WERI-Rb-1 (cell line): ENCODE measurements around the gene RTL10.
"Not testable (repeated sequence)": the region's sequence is repeated elsewhere in the genome, so short reads cannot be mapped to it uniquely, and the experiment has no call there.

ENCODE experiments used
- DNase-seq: peaks from one replicate; pipeline ENCODE4 v3.0.0-alpha.2; 2020
- H3K27ac ChIP-seq: fragments of 250-450 bp; sonication (Bioruptor Pico); 2 replicates; pipeline ENCODE4 v1.5.1; 2020; ENCODE audit warnings: mild to moderate bottlenecking, moderate library complexity
- H3K27me3 ChIP-seq: fragments of 250-450 bp; sonication (Bioruptor Pico); 2 replicates; pipeline ENCODE4 v1.5.1; 2021; ENCODE audit warnings: mild to moderate bottlenecking, low read depth, moderate library complexity; ENCODE audit not compliant: insufficient read depth, severe bottlenecking
- H3K36me3 ChIP-seq: fragments of 250-450 bp; sonication (Bioruptor Pico); 2 replicates; pipeline ENCODE4 v1.5.1; 2020; ENCODE audit warnings: mild to moderate bottlenecking, moderate library complexity
- H3K4me3 ChIP-seq: 2 replicates; pipeline ENCODE4 v1.5.1; 2011; ENCODE audit warnings: low read depth, mild to moderate bottlenecking, control low read depth, low read length
- H3K9me3 ChIP-seq: fragments of 250-450 bp; sonication (Bioruptor Pico); 2 replicates; pipeline ENCODE4 v1.5.1; 2021; ENCODE audit warnings: mild to moderate bottlenecking, moderate library complexity; ENCODE audit not compliant: severe bottlenecking
- TF ChIP-seq, protein P1 (sequence below): IDR thresholded peaks from 2 replicates; pipeline ENCODE4 v1.5.1; 2011; ENCODE audit warnings: low read depth, mild to moderate bottlenecking, control low read depth, inconsistent platforms, low read length

Gene RTL10

DNA sequence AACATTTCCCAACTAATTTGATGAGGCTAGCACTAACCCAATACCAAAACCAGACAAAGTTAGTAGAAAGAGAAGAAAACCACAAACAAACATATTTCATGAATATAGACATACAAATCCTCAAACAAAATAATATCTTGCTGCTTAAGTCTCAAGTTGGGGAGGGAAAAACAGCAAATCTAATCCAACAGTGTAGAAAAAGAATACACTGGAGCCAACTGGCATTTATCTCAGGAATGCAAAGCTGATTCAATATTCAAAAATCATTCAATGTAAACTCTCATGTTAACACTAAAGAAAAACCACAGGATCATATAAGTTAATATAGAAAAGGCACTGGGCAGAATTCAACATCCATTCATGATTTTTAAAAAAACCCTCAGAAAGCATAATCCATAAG lies 18.2 kb downstream of the RTL10 start:
- no peak overlapping the region for H3K27ac ChIP-seq
- H3K4me3 ChIP-seq, result no peak overlapping the region
- no peaks in the 10 kb centered on the region for H3K27me3 ChIP-seq
- no peak for DNase-seq
- no peaks in the 10 kb centered on the region for H3K9me3 ChIP-seq
- 0 out of 2 replicates have a peak, but pooled peaks cover 3% of the 10 kb centered on the region for H3K36me3 ChIP-seq
- TF ChIP-seq, protein P1, sequence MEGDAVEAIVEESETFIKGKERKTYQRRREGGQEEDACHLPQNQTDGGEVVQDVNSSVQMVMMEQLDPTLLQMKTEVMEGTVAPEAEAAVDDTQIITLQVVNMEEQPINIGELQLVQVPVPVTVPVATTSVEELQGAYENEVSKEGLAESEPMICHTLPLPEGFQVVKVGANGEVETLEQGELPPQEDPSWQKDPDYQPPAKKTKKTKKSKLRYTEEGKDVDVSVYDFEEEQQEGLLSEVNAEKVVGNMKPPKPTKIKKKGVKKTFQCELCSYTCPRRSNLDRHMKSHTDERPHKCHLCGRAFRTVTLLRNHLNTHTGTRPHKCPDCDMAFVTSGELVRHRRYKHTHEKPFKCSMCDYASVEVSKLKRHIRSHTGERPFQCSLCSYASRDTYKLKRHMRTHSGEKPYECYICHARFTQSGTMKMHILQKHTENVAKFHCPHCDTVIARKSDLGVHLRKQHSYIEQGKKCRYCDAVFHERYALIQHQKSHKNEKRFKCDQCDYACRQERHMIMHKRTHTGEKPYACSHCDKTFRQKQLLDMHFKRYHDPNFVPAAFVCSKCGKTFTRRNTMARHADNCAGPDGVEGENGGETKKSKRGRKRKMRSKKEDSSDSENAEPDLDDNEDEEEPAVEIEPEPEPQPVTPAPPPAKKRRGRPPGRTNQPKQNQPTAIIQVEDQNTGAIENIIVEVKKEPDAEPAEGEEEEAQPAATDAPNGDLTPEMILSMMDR, result no peak

- TF ChIP-seq, protein P1, result no peak
- Histone ChIP-seq H3K4me3 (no peak overlapping the region), H3K36me3 (0 out of 2 replicates have a peak, but pooled peaks cover 3% of the 10 kb centered on the region), H3K9me3 (no peaks in the 10 kb centered on the region), H3K27ac (no peak overlapping the region), H3K27me3 (no peaks in the 10 kb centered on the region)
- DNase-seq, result no peak
Observed at GRCh38 chr22:19834599-19834998, 20.1 kb downstream of the RTL10 start.

DNA sequence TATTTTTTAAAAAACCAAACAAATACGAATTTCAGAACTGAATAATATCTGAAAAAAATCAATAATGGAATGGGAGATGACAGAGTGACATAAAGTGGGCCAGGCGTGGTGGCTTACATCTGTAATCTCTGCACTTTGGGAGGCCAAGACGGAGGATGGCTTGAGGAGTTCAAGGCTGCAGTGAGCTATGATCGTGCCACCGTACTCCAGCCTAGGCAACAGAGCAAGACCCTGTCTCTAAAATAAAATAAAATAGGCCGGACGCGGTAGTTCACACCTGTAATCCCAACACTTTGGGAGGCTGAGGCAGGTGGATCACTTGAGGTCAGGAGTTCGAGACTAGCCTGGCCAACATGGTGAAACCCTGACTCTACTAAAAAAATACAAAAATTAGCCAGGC lies 21.3 kb downstream of the RTL10 start:
- H3K9me3 ChIP-seq, H3K36me3 ChIP-seq, H3K27ac ChIP-seq, DNase-seq, H3K4me3 ChIP-seq, H3K27me3 ChIP-seq: not testable (repeated sequence)

GRCh38 chr22:19832476-19833108 lies 22.1 kb downstream of the RTL10 start:
- Histone ChIP-seq H3K27me3 (no peaks in the 10 kb centered on the region), H3K9me3 (no peaks in the 10 kb centered on the region), H3K4me3 (no peak overlapping the region), H3K27ac (no peak overlapping the region), H3K36me3 (no peaks in the 10 kb centered on the region)
- TF ChIP-seq, protein P1, result no peak
- DNase-seq, result no peak

- not testable (repeated sequence) for H3K9me3 ChIP-seq, H3K27ac ChIP-seq, DNase-seq, H3K27me3 ChIP-seq, H3K4me3 ChIP-seq, H3K36me3 ChIP-seq
Observed at GRCh38 chr22:19831979-19832378, 22.7 kb downstream of the RTL10 start.

DNA sequence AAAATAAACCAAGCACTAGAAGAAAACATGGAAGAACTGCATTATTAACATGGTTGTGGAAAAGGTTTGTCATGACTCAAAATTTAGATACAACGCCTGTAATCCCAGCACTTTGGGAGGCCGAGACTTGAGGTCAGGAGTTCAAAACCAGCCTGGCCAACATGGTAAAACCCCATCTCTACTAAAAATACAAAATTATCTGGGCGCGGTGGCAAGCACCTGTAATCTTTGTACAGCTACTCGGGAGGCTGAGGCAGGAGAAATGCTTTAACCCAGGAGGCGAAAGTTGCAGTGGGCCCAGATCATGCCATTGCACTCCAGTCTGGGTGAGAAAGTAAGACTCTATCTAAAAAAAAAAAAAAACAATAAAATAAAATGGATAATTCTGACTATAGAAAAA lies 23.7 kb downstream of the RTL10 start:
- Histone ChIP-seq H3K27me3 (no peaks in the 10 kb centered on the region), H3K36me3 (no peaks in the 10 kb centered on the region), H3K9me3 (no peaks in the 10 kb centered on the region), H3K27ac (no peak overlapping the region), H3K4me3 (no peak overlapping the region)
- TF ChIP-seq, protein P1, result no peak
- DNase-seq, result no peak

DNA sequence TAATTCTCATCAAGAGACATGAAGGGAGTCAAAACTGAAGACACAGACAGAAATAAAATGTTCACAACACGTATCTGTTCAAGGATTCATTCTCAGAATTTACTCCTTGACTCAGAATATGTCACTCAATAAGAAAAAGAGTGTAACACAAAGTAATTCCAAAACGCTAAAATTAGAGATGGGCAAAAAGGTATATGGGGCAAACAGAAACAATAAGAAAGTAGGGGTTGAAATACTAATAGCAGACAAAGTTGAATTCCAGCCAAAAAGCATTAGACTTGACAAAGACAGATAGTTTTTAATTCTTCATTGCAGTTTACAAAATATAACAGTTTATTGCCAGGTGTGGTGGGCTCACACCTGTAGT lies 26.7 kb downstream of the RTL10 start:
- DNase-seq, result no peak
- Histone ChIP-seq H3K27ac (no peak overlapping the region), H3K36me3 (no peaks in the 10 kb centered on the region), H3K9me3 (no peaks in the 10 kb centered on the region), H3K4me3 (no peak overlapping the region), H3K27me3 (no peaks in the 10 kb centered on the region)
- TF ChIP-seq, protein P1, result no peak
